Suprapubic skin (tissue), 4 donors: ENCODE results near the gene FRMPD3. TPM values are rescaled to one million over a fixed set of nuclear protein-coding genes. Genes with fewer than 3 reads are reported as not detected.

ENCODE experiments used
- DNase-seq, 2 donors: peaks; one replicate each; pipeline ENCODE4 v3.0.0-alpha.2; 2019; ENCODE audit warnings: low spot score in 2 of 2
- H3K27ac ChIP-seq: fragments of 200-600 bp; sonication (generic); one replicate; pipeline ENCODE4 v1.5.1; 2019
- H3K27me3 ChIP-seq: fragments of 200-600 bp; sonication (generic); one replicate; pipeline ENCODE4 v1.5.1; 2019
- H3K36me3 ChIP-seq: fragments of 200-600 bp; sonication (generic); one replicate; pipeline ENCODE4 v1.5.1; 2019
- H3K4me1 ChIP-seq: fragments of 200-600 bp; sonication (generic); one replicate; pipeline ENCODE4 v1.5.1; 2019
- H3K4me3 ChIP-seq: fragments of 200-600 bp; sonication (generic); one replicate; pipeline ENCODE4 v1.5.1; 2019; ENCODE audit warnings: mild to moderate bottlenecking
- H3K9me3 ChIP-seq: fragments of 200-600 bp; sonication (generic); one replicate; pipeline ENCODE4 v1.5.1; 2019
- EP300 ChIP-seq: sonication (generic); formaldehyde crosslinking; IDR thresholded peaks from one replicate; pipeline ENCODE4 v1.6.1; 2017; ENCODE audit warnings: antibody characterized with exemption
- POLR2A ChIP-seq, 2 donors: fragments of 450-650 bp; IDR thresholded peaks; one replicate each; pipeline ENCODE4 v1.6.1; 2017; ENCODE audit warnings: antibody characterized with exemption in 2 of 2, mild to moderate bottlenecking in 2 of 2, moderate library complexity in 2 of 2
- POLR2AphosphoS5 ChIP-seq, 3 donors: sonication (generic); formaldehyde crosslinking; IDR thresholded peaks; one replicate each; pipeline ENCODE4 v1.6.1; 2017; ENCODE audit warnings: antibody characterized with exemption in 3 of 3
- WGBS: methylation state at CpG from one replicate; pipeline ENCODE4 v1.1.5; 2018; 5-methylcytosine and 5-hydroxymethylcytosine counted together
- total RNA-seq, 4 donors: library from RNA; depleted of rRNA; stranded (reverse); fragments of >200 nt; gene quantifications; one replicate each; pipeline ENCODE4 v1.1.0, GENCODE V29; 2016
- TF ChIP-seq, protein P1 (sequence below), 2 donors: fragments of 200-600 bp in 1 of 2; fragments of 450-650 bp in 1 of 2; sonication (generic) in 1 of 2; IDR thresholded peaks; one replicate each; pipeline ENCODE4 v1.5.1; 2016 to 2019; ENCODE audit warnings: antibody characterized with exemption in 2 of 2, mild to moderate bottlenecking in 1 of 2, moderate library complexity in 1 of 2

FRMPD3 gene
- total RNA-seq, 4 donors from 2014 or later = not detected

DNA sequence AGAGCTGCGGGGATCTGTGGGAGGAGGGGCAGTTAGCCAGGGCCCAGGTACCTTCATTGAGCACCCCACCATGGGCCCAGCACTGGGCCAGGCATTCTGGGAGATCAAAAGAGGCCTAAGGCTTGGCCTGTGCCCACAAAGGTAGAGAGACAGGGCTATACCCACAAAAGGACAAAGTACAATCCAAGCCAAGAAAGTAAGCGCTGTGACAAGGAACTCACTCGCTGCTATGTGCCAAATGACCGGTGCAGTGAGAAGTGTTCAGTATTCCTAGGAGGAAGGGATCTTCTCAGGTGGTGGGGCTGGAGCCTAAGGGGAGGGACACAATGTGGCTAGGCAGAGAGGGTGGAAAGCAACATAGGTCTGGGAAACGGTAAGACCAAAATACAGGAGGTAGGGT lies 8.8 kb upstream of the FRMPD3 start:
- no peaks in the 10 kb centered on the region for H3K36me3 ChIP-seq
- DNase-seq = no peak
- no peaks in the 10 kb centered on the region for H3K27me3 ChIP-seq
- H3K4me1 ChIP-seq = no peaks in the 10 kb centered on the region
- TF ChIP-seq, protein P1, sequence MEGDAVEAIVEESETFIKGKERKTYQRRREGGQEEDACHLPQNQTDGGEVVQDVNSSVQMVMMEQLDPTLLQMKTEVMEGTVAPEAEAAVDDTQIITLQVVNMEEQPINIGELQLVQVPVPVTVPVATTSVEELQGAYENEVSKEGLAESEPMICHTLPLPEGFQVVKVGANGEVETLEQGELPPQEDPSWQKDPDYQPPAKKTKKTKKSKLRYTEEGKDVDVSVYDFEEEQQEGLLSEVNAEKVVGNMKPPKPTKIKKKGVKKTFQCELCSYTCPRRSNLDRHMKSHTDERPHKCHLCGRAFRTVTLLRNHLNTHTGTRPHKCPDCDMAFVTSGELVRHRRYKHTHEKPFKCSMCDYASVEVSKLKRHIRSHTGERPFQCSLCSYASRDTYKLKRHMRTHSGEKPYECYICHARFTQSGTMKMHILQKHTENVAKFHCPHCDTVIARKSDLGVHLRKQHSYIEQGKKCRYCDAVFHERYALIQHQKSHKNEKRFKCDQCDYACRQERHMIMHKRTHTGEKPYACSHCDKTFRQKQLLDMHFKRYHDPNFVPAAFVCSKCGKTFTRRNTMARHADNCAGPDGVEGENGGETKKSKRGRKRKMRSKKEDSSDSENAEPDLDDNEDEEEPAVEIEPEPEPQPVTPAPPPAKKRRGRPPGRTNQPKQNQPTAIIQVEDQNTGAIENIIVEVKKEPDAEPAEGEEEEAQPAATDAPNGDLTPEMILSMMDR (IDR thresholded peaks at IDR 0.05) = no peak
- TF ChIP-seq POLR2A (IDR thresholded peaks at IDR 0.05) (no peak), EP300 (no peak), POLR2AphosphoS5 (IDR thresholded peaks at IDR 0.05) (no peak)
- no peak overlapping the region for H3K27ac ChIP-seq
- H3K9me3 ChIP-seq = no peaks in the 10 kb centered on the region
- 77% methylated on average over 5 of the region's 5 CpGs for WGBS
- no peak overlapping the region for H3K4me3 ChIP-seq

DNA sequence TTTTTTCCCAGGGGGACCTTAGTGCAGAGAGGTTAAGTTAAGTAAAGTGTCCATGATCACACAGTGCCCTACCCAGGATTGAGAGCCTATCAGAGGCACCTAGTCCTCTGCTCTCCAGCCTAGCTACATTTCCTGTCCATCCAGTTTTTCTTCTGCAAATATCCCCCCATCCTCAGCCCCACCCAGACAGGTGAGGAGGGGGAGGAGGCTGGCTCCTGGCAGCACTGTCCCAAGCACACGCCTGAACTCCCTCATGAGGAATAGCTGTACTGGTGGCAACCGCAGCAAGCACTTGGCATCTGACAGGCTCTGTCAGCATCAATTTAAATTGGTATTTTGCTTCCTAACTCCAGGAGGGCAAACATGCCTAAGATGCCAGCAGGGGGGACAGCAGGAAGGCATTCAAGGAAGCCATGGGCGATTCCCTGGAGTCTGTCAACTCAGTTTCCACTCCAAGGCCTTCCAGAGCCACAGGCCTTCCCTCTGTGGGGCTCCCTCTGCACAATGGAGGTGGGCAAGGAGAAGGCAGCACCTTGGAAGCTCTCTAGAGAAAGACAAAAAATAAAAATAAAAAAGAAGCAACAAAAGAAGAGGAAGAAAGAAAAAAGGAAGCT lies 6.4 kb upstream of the FRMPD3 start:
- no peak for TF ChIP-seq EP300
- no peak for TF ChIP-seq POLR2AphosphoS5 (IDR thresholded peaks at IDR 0.05)
- TF ChIP-seq, protein P1 (IDR thresholded peaks at IDR 0.05) = no peak
- no peak for TF ChIP-seq POLR2A (IDR thresholded peaks at IDR 0.05)
- DNase-seq = no peak
- 33% methylated on average over 3 of the region's 3 CpGs for WGBS
- Histone ChIP-seq H3K4me1 (no peaks in the 10 kb centered on the region), H3K9me3 (no peaks in the 10 kb centered on the region), H3K4me3 (no peak overlapping the region), H3K36me3 (no peaks in the 10 kb centered on the region), H3K27ac (no peak overlapping the region), H3K27me3 (no peaks in the 10 kb centered on the region)

DNA sequence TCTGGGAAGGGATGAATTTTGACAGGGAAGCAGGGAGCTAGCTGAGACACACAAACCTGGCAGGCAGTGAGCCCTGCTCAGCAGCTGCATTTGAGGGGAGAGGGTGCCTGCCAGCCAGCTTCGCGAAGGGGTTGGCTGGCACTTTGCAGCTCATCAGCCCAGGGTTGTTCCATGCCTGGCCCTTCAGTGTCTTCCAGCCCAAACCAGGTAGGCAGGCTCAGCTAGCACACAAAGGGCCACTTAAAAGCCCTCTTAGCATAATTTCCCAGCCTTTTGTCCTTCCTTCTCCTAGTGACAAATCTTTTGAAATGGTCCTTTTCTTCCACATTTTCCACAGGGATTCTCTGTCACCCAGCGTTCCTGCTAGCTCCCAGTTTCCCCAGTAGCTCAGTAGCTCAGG lies 4.3 kb upstream of the FRMPD3 start:
- H3K9me3 ChIP-seq = no peaks in the 10 kb centered on the region
- H3K4me1 ChIP-seq = peaks cover 7% of the 10 kb centered on the region
- WGBS = 56% methylated on average over 3 of the region's 3 CpGs
- H3K36me3 ChIP-seq = no peaks in the 10 kb centered on the region
- peaks cover 17% of the 10 kb centered on the region for H3K27me3 ChIP-seq
- no peak overlapping the region for H3K27ac ChIP-seq
- no peak overlapping the region for H3K4me3 ChIP-seq
- no peak for DNase-seq
- TF ChIP-seq, protein P1 (IDR thresholded peaks at IDR 0.05) = no peak
- no peak for TF ChIP-seq EP300
- no peak for TF ChIP-seq POLR2AphosphoS5 (IDR thresholded peaks at IDR 0.05)
- no peak for TF ChIP-seq POLR2A (IDR thresholded peaks at IDR 0.05)

DNA sequence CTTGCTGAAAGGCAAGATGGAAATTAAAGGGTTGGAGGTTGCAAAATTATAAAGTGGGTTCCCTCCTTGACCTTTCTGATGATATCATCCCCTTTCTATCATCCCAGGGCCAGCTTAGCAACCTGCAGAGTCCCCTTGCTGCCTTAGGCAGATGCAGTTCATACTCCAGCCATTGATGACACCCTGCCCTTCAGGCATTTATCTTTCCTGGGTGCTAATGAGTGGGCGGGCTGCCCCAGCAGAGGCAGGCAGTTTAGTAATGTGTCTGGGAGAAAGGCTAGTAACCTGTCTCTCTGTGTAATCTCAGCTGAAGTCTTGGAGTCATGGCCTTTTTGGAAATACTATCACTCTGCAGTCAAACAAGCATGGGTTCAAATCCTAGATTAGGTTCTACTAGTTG lies 3.8 kb upstream of the FRMPD3 start:
- Histone ChIP-seq H3K36me3 (no peaks in the 10 kb centered on the region), H3K4me1 (peaks cover 7% of the 10 kb centered on the region), H3K9me3 (no peaks in the 10 kb centered on the region), H3K27me3 (peaks cover 22% of the 10 kb centered on the region), H3K4me3 (no peak overlapping the region), H3K27ac (no peak overlapping the region)
- TF ChIP-seq, protein P1 (IDR thresholded peaks at IDR 0.05) = no peak
- no peak for TF ChIP-seq EP300
- DNase-seq = no peak
- WGBS = 44% methylated on average over 1 of the region's 1 CpG

DNA sequence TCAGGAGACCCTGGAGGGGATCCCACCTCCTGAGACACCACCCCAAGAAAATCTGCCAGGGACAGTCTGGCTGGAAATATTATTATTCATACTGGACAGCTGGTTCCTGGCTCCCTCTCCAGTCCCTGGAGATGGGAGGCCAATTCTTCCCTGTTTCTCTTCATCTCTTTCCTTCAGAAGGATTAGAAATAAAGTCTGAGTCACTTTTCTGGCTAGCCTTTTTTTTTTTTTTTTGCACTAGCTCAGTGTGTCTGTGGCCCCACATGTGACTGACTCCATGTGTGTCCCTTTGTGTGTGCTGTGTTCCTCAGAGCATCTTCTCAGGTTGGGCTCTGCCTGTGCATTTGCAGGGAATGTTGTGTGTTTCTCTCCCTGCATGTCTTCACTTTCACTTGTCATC lies 1.8 kb upstream of the FRMPD3 start:
- H3K4me1 ChIP-seq = peaks cover 7% of the 10 kb centered on the region
- no peak for TF ChIP-seq POLR2AphosphoS5 (IDR thresholded peaks at IDR 0.05)
- no peak for TF ChIP-seq EP300
- TF ChIP-seq POLR2A (IDR thresholded peaks at IDR 0.05) = no peak
- TF ChIP-seq, protein P1 (IDR thresholded peaks at IDR 0.05) = no peak
- no peaks in the 10 kb centered on the region for H3K36me3 ChIP-seq
- H3K9me3 ChIP-seq = no peaks in the 10 kb centered on the region
- no peak overlapping the region for H3K4me3 ChIP-seq
- peaks cover 25% of the 10 kb centered on the region for H3K27me3 ChIP-seq
- no peak overlapping the region for H3K27ac ChIP-seq
- DNase-seq = no peak
